Type B pancreatic cell (in vitro differentiated cells): ENCODE results near the gene RBPJ. TPM values are rescaled to one million over a fixed set of nuclear protein-coding genes. Genes with fewer than 3 reads are reported as not detected.

Experiments
- DNase-seq: peaks from one replicate; pipeline ENCODE4 v3.0.0; 2021; ENCODE audit warnings: mixed read lengths; ENCODE audit not compliant: unreplicated experiment; ENCODE audit errors: extremely low spot score
- H3K27ac Mint-ChIP-seq: 2 replicates; pipeline ENCODE4 v1.8.0; 2021; ENCODE audit warnings: mild to moderate bottlenecking, mixed read lengths
- H3K27me3 Mint-ChIP-seq: 2 replicates; pipeline ENCODE4 v1.8.0; 2021; ENCODE audit warnings: mixed read lengths
- H3K36me3 Mint-ChIP-seq: 2 replicates; pipeline ENCODE4 v1.8.0; 2021; ENCODE audit warnings: mixed read lengths
- H3K4me1 Mint-ChIP-seq: one replicate; pipeline ENCODE4 v1.8.0; 2021; ENCODE audit warnings: mixed read lengths; ENCODE audit not compliant: unreplicated experiment
- H3K4me3 Mint-ChIP-seq: 2 replicates; pipeline ENCODE4 v1.8.0; 2021; ENCODE audit warnings: mild to moderate bottlenecking, mixed read lengths
- H3K9me3 Mint-ChIP-seq: 2 replicates; pipeline ENCODE4 v1.8.0; 2021; ENCODE audit warnings: mixed read lengths
- CTCF ChIP-seq: fragments of 200-600 bp; sonication (generic); conservative IDR thresholded peaks from 2 replicates; pipeline ENCODE4 v1.5.0; 2021; ENCODE audit warnings: antibody characterized with exemption, mild to moderate bottlenecking
- total RNA-seq: library from RNA; stranded (reverse); gene quantifications from 2 replicates; pipeline ENCODE4 v1.2.1, GENCODE V29; 2021; ENCODE audit warnings: low replicate concordance

RBPJ gene
- total RNA-seq, 1 donor from 2014 or later: 95.4 TPM

GRCh38 chr4:26279446-26279845 is 41.4 kb upstream of the RBPJ start:
- Mint-ChIP-seq H3K4me1 (no peaks in the 10 kb centered on the region), H3K4me3 (no peak overlapping the region), H3K36me3 (no peaks in the 10 kb centered on the region), H3K9me3 (no peaks in the 10 kb centered on the region), H3K27ac (no peak overlapping the region), H3K27me3 (peaks cover 4% of the 10 kb centered on the region)
- no peak for DNase-seq
- TF ChIP-seq CTCF: no peak

DNA sequence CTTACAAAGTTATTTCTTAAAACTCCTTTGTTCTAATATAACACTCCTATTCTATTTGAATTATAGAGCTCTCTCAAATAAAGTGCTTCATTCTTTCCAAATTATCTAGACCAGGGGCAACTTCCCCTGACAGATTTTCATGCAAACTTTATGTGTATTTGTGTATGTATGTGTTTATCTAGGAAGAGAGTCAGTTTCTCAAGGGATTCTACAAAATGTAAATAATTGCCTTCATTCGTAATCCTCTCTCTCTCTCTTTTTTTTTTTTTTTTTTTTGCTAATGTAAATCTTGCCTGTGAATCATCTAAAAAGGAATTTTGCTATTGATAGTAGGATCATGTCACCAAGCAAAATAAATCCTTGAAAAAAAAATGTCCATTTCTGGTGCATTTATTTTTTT is 38.9 kb upstream of the RBPJ start:
- DNase-seq: no peak
- H3K4me1 Mint-ChIP-seq: no peaks in the 10 kb centered on the region
- H3K9me3 Mint-ChIP-seq: no peaks in the 10 kb centered on the region
- no peak overlapping the region for H3K4me3 Mint-ChIP-seq
- no peak for TF ChIP-seq CTCF
- peaks cover 4% of the 10 kb centered on the region for H3K27me3 Mint-ChIP-seq
- no peaks in the 10 kb centered on the region for H3K36me3 Mint-ChIP-seq
- no peak overlapping the region for H3K27ac Mint-ChIP-seq

DNA sequence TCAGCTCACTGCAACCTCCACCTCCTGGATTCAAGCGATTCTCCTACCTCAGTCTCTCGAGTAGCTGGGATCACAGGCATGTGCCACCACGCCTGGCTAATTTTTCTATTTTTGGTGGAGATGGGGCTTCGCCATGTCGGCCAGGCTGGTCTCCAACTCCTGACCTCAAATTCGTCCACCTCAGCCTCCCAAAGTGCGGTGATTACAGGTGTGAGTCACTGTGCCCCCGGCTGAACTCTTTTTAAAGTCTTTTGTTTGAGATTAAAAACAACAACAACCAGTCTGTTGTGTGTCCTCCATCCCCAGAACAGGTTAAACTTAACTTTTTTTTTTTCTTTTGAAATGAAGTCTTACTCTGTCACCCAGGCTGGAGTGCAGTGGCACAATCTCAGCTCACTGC is 36.3 kb upstream of the RBPJ start:
- Mint-ChIP-seq H3K27ac (no peak overlapping the region), H3K4me3 (no peak overlapping the region), H3K27me3 (no peaks in the 10 kb centered on the region), H3K36me3 (no peaks in the 10 kb centered on the region), H3K9me3 (no peaks in the 10 kb centered on the region), H3K4me1 (peaks cover 3% of the 10 kb centered on the region)
- no peak for DNase-seq
- no peak for TF ChIP-seq CTCF

DNA sequence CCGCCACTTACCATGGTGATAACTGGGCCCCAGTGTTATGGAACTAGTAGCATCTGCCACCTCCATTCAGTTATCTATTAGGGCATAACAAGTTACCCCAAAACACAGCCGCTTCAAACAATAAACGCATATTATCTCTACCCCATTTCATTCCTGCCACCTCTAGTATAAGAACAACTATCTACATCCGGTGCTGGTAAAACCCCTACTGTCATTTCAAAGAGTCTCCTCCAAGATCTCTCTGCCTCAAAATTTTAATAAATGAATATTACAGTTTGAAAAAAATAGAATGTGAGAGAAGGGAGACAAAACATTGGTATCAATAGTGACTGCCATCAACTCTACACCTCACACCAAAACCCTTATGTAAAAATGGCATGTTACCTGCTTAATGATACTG is 35.5 kb upstream of the RBPJ start:
- DNase-seq: no peak
- Mint-ChIP-seq H3K27ac (no peak overlapping the region), H3K9me3 (no peaks in the 10 kb centered on the region), H3K4me3 (no peak overlapping the region), H3K4me1 (peaks cover 3% of the 10 kb centered on the region), H3K27me3 (no peaks in the 10 kb centered on the region), H3K36me3 (no peaks in the 10 kb centered on the region)
- TF ChIP-seq CTCF: no peak

GRCh38 chr4:26287756-26288155 is 33.1 kb upstream of the RBPJ start:
- no peak for TF ChIP-seq CTCF
- Mint-ChIP-seq H3K9me3 (no peaks in the 10 kb centered on the region), H3K27me3 (no peaks in the 10 kb centered on the region), H3K4me3 (no peak overlapping the region), H3K27ac (no peak overlapping the region), H3K4me1 (peaks cover 3% of the 10 kb centered on the region), H3K36me3 (no peaks in the 10 kb centered on the region)
- DNase-seq: no peak

DNA sequence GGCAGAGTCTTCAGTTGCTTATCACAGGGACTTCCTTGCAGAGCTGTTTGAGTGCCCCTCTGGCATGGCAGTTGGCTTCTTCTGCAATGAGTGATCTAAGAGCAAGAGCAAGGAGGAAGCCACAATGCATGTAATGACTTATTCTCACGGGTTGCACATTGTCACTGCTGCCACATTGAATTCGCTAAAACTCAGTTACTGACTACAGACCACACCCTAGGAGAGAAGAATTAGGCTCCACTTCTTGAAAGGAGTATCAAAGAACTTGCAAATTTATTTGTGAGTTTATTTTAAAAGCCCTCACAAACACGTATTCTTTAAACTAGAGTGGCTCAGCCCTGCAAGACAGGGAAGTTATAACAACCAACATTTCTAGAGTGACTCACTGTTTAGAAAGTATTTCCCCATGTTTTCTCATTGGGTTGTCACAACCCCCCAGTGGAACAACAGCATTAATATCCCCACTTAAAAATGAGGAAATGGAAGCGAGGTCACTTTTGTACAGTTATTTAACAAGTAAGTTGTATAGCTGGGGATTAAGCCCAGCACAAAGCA is 32.4 kb upstream of the RBPJ start:
- H3K9me3 Mint-ChIP-seq: no peaks in the 10 kb centered on the region
- H3K4me1 Mint-ChIP-seq: peaks cover 3% of the 10 kb centered on the region
- H3K27ac Mint-ChIP-seq: no peak overlapping the region
- no peaks in the 10 kb centered on the region for H3K27me3 Mint-ChIP-seq
- no peak for DNase-seq
- no peak for TF ChIP-seq CTCF
- no peaks in the 10 kb centered on the region for H3K36me3 Mint-ChIP-seq
- no peak overlapping the region for H3K4me3 Mint-ChIP-seq
